GM21619 (cell line): Measurements from ENCODE around the gene MRPL33.

Experiments used
- ATAC-seq: cut with Tn5 transposase; IDR thresholded peaks from one replicate; pipeline ENCODE4 v1.9.1; 2021; ENCODE audit not compliant: unreplicated experiment

MRPL33 gene

DNA sequence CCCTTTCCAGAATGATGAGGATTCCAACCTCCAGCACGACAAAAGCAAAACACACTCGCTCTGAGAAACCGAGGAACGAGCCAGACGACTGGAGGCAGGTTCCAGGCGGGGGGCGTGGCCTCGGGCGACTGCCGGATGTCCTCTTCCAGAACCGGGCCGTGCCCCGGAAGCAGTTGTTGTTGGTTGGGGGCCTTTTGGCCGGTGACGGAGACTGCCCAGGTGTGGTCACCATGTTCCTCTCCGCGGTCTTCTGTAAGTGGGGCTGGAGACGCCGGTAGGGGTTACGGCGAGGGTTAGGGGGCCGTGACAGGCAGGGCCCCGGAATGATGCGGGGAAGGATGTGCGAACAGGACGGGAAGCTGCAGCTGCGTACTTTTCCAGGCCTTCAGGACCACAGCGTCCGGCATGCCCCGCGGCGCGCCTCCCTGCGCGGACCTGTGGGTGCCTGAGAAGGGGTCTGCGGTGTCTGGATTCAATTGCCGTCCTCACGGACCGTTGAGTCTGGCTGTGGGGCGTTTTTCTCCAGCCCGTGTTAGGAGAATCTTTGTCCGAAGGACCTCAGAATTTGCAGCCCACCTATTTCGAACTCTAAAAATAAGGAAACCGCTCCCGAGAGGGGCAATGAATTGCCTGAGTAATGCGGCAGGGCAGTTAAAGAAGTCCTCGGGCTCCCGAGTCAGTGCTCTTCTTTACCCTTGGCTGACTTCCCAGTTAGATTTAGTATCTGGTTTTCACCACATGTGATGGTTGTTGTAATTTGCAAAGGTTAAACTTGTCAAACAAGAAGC lies at the start of gene MRPL33:
Gene MRPL33 (plus strand): TSS at position 172 of the 788 bp plus-strand sequence. CDS start 59 bp downstream, at position 231.
- peak; percentile 95 for ATAC-seq

DNA sequence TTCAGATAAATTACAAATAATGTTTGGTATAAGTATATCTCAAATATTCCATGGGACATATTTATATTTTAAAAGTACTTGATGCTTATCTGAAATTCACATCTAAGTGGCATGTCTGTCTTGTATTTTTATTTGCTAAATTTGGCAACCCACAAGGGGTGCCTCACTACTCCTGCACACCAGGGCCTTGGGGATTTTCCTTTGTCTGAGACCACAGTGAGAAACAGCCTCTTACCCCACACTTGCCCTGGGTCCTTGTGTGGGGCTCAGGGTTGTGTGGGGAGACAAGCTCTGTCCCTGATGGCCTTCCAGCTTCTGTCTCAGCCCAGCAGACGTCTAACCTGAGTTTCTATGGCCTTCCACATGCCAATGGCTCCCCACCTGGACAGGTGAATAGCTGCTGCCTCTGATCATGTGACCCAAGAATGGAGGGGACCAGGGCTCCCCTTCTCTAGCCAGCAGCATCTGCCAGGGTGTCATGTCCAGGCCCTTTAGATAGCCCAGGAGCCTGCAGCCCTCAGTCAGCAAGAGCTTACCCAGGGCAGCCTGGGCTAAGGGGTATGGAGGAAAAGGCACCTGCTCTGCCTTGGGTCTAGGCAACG lies 49.5 kb upstream of the MRPL33 start:
- no peak for ATAC-seq

DNA sequence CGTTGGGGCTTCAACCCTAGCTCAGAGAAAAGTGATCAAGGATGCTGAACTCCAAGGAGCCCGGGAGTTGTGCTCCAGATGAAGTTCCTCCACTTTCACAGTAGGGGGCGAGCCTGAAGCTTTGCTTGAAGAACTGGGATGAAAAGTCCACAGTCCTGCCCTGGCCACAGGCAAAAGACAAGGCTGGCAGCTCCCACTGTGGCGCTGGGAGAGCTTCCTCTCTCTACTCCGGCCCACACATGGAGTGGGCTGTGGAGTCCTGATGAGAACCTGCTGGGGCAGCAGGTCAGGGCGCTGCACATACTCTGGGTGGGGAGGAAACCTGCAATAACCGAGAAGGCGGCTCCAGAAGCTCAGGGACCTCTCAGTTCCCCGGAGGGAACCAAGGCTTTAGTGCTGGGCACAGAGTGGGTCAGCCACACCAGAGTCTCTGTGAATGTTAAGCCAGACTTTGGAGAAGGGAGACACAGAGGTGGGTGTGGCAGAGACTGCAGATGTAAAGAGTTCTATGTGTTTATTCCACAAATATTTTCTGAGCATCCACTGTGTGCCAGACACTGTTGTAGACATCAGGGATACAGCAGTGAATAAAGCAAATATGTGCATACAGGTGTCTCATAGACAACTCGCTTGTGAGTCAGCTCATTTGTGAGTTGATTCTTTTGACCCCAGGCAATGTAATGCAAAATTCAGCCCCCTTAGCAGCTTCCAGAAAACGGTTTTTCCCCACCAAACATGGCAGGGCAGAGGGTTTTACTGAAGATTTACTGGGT lies 48.0 kb upstream of the MRPL33 start:
- ATAC-seq: no peak

DNA sequence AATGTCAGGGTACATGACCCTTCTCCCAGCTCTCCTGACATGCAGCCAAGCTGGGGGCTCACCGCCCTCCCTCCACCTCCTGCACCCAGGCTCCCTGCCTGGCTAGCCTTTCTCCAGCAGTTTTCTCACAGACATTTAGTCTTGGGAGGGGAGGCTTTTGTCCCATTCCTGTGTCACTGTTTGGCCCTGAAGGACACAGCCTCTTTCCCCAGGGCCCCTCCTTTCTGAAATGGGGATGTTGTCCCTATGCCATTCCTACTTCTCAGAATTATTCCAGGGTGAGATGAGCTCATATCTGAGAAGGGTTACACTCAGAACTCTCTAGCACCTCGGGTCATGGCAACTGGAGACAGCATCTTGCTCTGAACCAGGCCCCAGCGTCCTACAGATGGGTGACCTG lies 47.3 kb upstream of the MRPL33 start:
- ATAC-seq: no peak

DNA sequence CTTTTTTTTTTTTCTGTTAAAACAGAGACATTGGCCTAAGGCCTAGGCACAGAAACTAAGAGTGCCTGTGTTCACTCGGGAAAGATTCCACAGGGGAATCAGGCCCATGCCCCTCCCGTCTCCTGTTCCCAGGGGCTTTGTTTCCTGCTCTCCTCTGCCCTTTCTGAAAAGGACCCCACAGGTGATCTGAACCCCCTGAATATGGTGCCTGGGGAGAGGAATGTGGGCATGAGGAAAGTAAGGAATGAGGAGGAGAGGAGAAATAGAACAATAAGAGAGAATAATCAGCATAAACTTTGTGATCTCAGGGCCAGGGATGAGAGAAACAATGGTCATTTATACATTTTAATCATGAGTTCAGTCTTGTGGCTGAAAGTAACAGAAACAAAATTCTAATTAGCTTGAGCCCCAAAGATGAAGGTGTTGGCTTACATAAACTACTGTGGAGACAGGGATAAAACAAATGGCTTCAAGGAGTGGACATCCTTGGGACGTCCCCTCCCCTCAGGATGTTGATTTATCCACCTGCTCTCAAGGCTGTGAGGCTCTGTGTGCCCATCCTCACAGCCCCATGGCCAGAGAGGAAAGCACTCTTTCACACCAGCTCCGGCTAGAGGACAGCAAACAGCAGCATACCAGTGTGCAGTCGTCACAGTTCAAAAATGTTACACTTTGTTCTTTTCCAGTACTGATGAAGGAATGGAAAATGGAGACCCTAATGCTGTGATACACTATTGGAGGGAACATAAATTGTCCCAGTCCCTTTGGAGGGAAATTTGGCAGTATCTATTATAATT lies 46.4 kb upstream of the MRPL33 start:
- no peak for ATAC-seq

DNA sequence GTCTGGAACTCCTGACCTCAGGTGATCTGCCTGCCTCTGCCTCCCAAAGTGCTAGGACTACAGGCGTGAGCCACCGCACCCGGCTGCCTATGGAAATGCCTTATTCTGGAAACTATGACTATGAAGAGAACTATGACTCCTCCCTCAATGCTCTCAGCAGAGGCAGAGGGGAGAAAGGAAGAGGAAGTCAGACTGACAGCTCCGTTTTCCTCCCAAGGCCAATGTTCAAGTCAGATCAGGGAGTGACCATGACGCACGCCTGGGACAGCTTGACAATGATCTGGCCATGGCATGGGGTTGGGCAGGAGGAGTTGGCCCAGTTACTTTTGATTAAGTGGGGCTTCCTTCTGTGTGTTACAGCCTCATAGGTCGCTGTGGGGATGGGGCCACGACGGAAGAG lies 44.3 kb upstream of the MRPL33 start:
- ATAC-seq: no peak

DNA sequence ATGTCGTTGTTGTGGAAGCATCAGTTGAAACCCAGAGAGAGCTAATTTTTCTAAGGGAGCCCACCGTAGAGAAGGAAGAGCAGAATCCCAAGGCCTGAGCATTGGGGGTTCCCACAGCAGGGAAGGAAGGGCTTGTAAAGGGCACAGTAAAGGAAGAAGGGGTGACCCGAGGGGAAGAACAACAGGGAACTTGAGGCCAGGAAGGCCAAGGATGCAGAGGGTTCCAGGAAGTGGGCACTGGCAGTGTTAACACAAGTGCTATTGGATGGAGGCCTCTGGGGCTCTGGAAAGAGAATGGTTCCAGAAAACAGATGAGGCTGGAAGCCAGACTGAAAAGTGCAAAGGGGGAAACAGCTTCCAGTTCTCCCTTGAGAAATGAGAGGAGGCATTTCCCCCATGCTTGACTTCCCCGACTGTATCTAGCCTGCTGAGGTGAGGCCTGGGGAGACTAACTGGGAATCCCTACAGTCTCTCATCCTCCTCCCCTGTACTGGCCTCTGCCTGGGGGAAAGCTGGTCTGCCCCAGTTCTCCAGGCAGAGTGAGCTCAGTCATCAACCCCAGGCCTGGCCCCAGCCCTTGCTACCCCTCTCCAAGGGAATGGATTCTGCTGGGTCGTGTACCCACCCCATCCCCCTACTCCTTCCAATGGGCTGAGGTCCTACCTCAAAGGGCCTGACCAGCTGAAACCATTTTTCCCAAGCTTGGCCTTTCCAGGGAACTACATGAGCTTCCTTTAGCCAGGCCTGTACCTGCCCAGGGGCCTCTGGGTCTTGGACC lies 43.2 kb upstream of the MRPL33 start:
- ATAC-seq: no peak

DNA sequence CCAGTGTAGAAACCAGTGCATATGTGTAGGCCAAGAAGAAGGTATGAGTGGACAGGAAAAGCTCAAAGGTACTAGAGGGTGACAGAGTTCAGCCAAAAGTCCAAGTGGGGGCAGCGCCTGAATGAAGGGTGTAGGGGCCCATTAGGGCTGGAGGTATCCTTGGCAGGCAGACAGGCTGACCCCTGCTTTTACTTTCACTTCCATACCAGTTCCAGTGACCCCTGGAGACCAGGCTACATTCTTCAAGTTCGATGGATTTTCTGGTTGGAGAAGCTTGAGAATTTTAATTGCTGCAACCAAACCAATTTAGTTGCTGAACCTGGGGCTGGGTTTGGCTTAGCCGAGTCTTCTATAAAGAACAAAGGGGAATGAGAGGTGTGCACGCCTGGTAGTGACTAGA lies 42.3 kb upstream of the MRPL33 start:
- ATAC-seq: no peak

DNA sequence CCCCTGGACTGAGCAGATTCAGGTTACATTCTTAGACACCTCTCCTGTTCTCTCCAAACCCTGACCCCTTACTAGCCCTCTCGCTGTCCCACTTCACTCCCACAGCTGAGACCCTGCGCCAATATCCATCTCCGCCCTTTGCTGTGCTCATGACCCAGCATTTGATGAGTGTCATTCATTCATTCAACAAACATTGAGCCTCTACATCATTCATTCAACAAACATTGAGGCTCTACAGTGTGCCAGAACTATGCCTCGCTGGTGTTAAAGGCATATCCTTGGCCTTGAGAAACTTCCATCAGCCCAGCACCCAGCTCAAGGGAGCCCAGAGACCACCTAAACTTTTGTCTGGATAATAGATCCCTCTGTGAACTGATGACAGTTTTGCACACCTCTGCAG lies 41.9 kb upstream of the MRPL33 start:
- no peak for ATAC-seq

DNA sequence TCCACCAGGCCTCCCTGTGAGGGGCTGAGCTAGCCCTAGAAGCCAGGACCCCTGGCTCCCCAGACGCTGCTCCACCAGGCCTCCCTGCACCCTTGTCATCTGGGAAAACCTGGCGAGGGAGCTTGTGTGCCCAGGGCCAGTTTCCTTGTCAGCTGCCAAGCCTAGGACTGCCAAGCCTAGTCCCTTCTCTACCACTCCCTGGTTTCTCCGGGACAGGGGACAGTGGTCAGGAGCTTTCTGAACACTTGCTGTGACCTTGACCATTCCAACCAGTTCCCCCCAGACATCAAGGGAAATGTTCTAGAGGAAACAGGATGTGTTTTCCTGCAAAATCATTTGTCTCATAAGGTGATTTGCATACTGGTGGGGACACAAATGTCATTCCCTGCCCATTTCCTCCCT lies 41.3 kb upstream of the MRPL33 start:
- ATAC-seq: no peak

DNA sequence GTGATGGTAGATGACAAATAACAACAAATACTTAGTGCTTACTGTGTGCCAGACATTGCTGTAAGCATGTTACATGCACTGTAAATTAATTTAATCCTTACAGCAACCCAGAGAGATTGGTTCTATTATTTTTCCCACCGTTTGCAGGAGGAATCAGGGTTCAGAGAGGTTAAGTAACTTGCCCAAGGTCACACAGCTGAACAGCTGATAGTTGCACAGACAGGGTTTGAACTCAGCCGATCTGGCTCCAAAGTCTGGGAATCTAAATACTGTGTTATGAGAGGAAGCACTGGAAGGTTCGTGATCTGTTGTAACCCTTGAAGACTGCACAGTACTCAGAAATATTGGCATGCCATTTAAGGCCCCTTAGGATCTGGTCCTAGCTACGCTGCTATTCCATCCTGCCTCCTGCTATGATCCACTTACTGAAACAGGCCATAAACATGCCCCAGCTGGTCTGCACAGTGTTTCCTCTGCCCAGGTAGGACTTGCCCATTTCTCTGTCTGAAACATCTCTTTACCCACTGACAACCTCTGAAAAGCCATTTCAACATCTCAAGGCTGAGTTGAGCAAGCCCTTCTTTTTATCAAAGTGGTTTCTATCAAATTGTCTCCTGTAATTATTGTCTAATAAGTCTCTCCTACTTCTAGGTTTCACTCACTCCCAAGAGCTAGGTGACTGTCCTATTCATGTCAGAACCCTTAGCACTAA lies 40.4 kb upstream of the MRPL33 start:
- no peak for ATAC-seq

DNA sequence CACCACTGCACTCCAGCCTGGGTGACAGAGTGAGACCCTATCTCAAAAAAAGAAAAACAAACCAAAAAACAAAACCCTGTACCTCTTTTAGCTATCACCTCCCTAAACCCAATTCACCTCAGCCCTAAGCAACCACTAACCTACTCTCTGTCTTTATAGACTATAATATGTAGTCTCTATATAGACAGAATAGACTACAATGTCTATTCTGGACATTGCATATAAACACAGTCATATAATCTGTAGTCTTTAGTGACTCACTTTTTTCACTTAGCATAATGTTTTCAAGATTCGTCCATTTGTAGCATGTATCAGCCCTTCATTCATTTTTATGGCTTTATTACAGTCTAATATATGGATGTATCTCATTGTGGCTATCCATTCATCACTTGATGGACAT lies 37.2 kb upstream of the MRPL33 start:
- no peak for ATAC-seq

DNA sequence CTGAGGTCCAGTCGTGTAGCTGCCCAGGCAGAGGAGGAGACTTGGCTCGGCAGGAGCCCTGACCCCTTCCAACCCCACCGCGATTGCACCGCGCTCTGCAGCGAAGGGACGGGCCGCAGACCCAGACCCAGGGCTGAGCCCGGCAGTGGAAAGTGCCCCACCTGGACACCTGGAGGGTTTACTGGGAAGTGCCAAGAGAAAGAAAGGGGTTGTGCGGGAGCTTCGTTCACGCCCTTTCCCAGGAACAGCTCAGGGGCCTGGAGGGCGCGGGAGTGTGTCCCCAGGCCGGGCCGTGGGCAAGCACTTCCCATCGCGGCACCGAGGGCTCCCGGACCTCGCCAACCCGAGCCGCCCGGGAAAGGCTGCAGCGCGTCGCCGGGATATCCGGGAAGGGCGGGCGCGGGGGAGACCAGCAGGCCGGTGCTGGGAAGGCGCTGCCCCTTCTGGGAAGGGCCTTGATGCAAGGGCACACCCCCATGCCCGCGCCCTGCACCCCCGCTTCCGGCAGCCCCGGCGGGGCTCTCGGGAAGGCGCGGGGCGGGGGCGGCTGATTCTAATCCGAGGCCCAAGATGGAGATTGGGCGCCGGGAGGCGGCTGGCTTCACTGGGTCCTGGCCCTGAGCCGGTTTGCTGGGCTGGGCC lies 36.1 kb upstream of the MRPL33 start:
- ATAC-seq: no peak

DNA sequence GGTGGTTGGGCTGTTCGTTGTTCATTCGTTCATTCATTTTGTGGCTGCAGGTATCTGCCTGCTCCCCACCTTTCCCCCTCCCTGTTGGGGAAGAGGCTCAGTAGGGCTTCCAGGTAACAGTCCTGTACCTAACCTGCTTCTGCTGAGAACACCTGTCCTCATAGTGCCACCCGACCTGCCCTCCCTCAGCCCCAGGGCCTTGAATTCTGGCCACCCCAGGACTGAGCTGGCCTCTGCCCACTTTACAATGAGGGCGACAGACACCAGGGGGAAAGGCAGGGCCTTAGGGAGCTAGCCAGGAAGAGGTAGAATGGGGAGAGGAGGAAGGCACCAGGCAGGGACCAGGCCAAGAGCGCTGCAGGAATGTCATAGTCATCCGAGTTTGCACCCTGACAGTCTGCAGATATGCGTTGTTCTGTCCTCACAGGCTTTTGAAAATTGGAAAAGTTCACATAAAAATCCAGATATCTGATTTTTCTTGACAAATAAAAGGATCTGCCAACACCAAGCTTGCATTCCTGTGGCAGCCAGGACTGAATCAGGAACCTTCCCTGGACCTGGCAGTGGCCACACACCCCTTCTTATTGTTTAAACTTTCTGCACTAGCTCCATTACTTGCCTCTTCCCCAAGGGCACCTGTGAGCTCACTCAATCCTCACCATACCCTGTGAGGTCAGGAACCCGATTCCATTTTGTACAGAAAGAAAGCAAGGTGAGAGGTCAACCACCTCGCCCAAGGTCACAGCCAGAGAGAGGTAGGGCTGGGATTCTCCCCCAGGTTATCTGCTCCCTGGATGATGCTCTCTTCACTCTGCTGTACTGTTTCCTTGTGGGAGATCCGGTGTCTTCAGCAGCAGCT lies 35.3 kb upstream of the MRPL33 start:
- no peak for ATAC-seq

DNA sequence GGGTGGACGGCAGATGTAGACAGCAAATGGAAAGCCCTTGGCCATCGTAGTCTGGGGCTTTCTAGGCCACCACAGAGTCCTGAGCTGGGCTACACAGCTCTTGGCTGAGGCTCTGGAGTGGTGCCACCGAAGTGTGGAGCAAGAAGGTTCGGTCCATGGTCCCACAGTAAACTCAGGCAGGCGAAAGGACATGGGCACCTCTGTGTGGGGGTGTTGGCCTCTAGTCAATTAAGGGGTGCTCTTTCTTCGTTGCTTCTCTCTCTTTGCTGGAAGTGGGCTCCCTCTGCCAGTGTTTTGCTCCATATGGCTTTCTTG lies 34.7 kb upstream of the MRPL33 start:
- ATAC-seq: no peak

DNA sequence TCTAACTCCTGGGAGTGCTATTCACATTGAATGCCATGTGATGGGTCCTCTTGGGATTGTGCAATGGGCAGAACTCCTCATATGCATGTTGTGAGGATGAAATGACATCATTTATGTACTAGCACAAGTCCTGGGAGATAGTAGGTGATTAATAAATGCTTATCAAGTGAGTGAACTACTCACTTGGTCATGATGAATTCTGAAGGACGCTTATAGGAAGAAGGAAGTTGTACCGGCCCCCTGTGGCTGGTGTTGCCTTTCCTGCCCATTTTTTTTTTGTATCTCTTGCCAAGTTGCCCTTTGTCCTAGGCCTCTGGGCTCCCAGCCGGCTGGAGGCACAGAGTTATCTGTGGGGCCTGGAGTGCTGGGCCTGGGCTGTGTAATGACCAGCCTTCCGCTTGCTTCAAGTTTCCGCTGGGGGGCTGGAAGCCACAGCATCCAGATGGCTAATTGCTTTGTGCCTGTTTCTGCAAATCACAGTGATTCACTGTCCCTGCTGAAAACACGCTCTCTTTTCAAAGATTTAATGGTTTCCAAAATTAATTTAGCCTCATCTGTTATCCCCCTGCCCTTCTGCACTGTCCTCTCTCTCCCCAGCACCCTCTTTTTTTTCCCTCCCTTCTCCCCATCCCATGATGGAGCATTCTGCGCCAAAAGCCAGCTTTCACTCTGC lies 33.7 kb upstream of the MRPL33 start:
- no peak for ATAC-seq

DNA sequence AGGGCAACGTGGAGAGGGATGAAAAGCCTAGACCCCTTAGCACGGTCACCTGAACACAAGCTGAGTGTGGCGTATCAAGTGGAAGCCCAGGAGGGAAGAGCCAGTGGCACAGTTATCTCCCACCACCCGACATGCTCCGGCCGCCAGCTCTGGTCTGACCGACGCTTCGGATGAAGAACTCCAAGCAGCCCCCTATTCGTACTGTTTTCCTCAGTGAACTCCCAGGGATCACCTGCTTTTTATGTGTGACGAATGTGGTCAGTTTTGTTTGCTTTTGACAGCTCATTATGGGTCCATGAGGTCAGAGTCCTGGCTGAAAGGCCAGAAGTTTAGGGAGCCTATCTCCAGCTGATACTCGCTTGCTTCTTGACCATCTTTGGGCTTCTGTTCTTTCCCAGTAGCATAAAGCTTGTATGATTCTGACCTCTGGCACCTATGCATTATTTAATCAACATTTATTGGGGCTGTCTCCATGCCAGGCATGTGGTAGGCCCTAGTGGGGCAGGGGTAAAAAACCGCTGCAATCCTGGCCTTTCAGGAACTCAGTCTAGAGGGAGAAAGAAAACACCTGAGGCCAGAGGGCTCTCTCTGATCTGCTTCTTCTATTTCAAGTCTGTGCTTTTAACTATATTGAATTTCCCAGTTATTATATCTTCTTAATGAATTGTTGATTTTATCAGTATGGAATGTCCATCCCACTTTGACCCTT lies 33.0 kb upstream of the MRPL33 start:
- no peak for ATAC-seq

DNA sequence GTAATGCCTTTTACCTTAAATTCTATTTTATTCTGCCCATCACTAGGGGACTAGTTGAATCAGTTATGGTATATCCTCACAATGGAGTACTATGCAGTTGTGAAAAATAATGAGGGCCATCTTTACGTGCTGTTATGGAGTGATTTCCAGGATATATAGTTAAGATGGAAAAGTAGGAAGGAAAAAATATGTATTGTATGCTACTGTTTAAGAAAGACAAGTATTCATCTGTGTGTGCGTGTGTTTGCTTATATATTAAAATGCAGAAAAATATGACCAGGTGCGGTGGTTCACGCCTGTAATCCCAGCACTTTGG lies 32.5 kb upstream of the MRPL33 start:
- no peak for ATAC-seq
